ENCODE data around the gene OR13C8. TPM values are rescaled to one million over a fixed set of nuclear protein-coding genes. Genes with fewer than 3 reads are reported as not detected.

Gene OR13C8
- total and polyA plus RNA-seq, 2 of the 8 experiments (the other 6 are each of a cell fraction or from before 2014, with no cell fraction given) = not detected

DNA sequence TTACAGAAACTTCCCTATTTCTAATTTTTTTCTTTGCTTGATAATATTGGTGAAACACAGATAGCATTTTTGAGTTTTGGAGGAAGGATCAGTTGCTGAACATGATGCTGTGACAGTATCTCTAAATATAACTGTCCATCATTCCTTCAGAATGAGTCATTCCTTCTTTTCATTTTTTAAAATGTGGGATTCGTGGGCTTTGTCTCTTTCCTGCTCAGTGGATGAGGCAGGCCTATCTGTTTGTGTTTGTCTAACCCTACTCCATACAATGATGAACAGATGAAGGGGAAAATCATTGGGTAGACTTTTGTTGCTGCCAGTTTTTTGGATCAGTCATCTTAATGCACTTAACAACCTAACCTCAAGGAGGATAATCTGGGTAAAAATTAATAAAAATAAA, 15.7 kb upstream of the OR13C8 start:
- Histone ChIP-seq H2AK5ac (ENCODE audit: low read depth, low read length) (no peak overlapping the region), H2AFZ (ENCODE audit: low read length) (no peak overlapping the region), H3K4me3 (ENCODE audit: extremely low read depth in 1 of 4, insufficient read depth in 2 of 4, low read depth in 3 of 4, low read length in 4 of 4) (no peak overlapping the region), H2BK5ac (ENCODE audit: low read depth, low read length) (no peak overlapping the region), H3K79me1 (ENCODE audit: low read depth, low read length) (no peaks in the 10 kb centered on the region), H2BK120ac (replicated peaks; ENCODE audit: low read depth, low read length) (no peak overlapping the region), H3K36me3 (ENCODE audit: control insufficient read depth in 2 of 4, insufficient read depth in 4 of 4, low read length in 3 of 4) (no peaks in the 10 kb centered on the region), H4K91ac (replicated peaks; ENCODE audit: insufficient read length, low read length) (no peak overlapping the region), H3K4me1 (replicated peaks in 1 of 4; ENCODE audit: control insufficient read depth in 3 of 4, insufficient read depth in 4 of 4, low read length in 3 of 4) (no peaks in the 10 kb centered on the region), H4K20me1 (replicated peaks in 1 of 2; ENCODE audit: control insufficient read depth in 1 of 2, insufficient read depth in 2 of 2, low read length in 2 of 2) (no peaks in the 10 kb centered on the region), H3K4me2 (ENCODE audit: insufficient read depth in 1 of 2, low read depth in 2 of 2, low read length in 2 of 2) (no peak overlapping the region), H4K8ac (ENCODE audit: extremely low read depth, insufficient read depth, low read length) (no peak overlapping the region), H3K56ac (replicated peaks; ENCODE audit: insufficient read length, low read depth, low read length) (no peak overlapping the region), H3K27ac (ENCODE audit: low read depth, low read length) (no peak overlapping the region), H3K14ac (ENCODE audit: insufficient read length) (no peak overlapping the region), H3K4ac (replicated peaks; ENCODE audit: insufficient read length, low read depth, low read length) (no peak overlapping the region), H3K9me3 (ENCODE audit: insufficient read depth in 2 of 2, low read depth in 1 of 2, low read length in 1 of 2) (no peaks in the 10 kb centered on the region), H3K9ac (replicated peaks in 1 of 4; ENCODE audit: extremely low read depth in 1 of 4, low read depth in 3 of 4, low read length in 3 of 4) (no peak overlapping the region), H3K18ac (ENCODE audit: extremely low read depth, low read length) (no peak overlapping the region), H3K27me3 (replicated peaks in 1 of 4; ENCODE audit: control insufficient read depth in 3 of 4, extremely low read depth in 1 of 4, insufficient read depth in 3 of 4, low read length in 3 of 4) (no peaks in the 10 kb centered on the region), H3K23me2 (ENCODE audit: low read depth, low read length) (no peaks in the 10 kb centered on the region), H3K23ac (ENCODE audit: insufficient read length) (no peak overlapping the region), H2BK20ac (ENCODE audit: low read length) (no peak overlapping the region), H4K5ac (ENCODE audit: insufficient read length, low read depth, low read length) (no peak overlapping the region), H2BK12ac (ENCODE audit: low read depth, low read length) (no peak overlapping the region), H3K79me2 (ENCODE audit: control insufficient read depth in 1 of 2, insufficient read depth in 2 of 2, low read length in 2 of 2) (no peaks in the 10 kb centered on the region), H2BK15ac (ENCODE audit: low read length) (no peak overlapping the region)
- FAIRE-seq (no peak), DNase-seq (ENCODE audit: low read depth in 1 of 2, low spot score in 2 of 2) (no peak)
- CTCF ChIA-PET (ENCODE audit: partially characterized antibody) = no interaction called here
- WGBS, 2 experiments (ENCODE audit: extremely low coverage in 1 of 2, insufficient coverage in 1 of 2, insufficient read length in 1 of 2, insufficient replicate concordance in 2 of 2, low coverage in 1 of 2, low lambda C conversion rate in 2 of 2, missing lambda C conversion rate in 1 of 2) = 87% methylated on average over 1 of the region's 1 CpG; no CpG with 5 or more reads in 1 of the 2 experiments
- POLR2A ChIA-PET (ENCODE audit: partially characterized antibody) = no interaction called here
- TF ChIP-seq EGR1 (IDR thresholded peaks at IDR 0.05; ENCODE audit: borderline replicate concordance, low read depth, low read length) = no peak
- no peak for TF ChIP-seq RAD21 (IDR thresholded peaks at IDR 0.05 in 1 of 2, conservative IDR thresholded peaks at IDR 0.05 in 1 of 2; ENCODE audit: low read depth in 2 of 2, low read length in 2 of 2)
- no peak for TF ChIP-seq CREB1 (IDR thresholded peaks at IDR 0.05)
- TF ChIP-seq, protein P1, sequence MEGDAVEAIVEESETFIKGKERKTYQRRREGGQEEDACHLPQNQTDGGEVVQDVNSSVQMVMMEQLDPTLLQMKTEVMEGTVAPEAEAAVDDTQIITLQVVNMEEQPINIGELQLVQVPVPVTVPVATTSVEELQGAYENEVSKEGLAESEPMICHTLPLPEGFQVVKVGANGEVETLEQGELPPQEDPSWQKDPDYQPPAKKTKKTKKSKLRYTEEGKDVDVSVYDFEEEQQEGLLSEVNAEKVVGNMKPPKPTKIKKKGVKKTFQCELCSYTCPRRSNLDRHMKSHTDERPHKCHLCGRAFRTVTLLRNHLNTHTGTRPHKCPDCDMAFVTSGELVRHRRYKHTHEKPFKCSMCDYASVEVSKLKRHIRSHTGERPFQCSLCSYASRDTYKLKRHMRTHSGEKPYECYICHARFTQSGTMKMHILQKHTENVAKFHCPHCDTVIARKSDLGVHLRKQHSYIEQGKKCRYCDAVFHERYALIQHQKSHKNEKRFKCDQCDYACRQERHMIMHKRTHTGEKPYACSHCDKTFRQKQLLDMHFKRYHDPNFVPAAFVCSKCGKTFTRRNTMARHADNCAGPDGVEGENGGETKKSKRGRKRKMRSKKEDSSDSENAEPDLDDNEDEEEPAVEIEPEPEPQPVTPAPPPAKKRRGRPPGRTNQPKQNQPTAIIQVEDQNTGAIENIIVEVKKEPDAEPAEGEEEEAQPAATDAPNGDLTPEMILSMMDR (IDR thresholded peaks at IDR 0.05; ENCODE audit: control extremely low read depth in 1 of 3, insufficient read depth in 1 of 3, low read depth in 1 of 3, low read length in 3 of 3) = no peak
- no peak for TF ChIP-seq CEBPB (IDR thresholded peaks at IDR 0.05; ENCODE audit: low read depth, low read length)
- no peak for TF ChIP-seq KDM1A (IDR thresholded peaks at IDR 0.05; ENCODE audit: borderline replicate concordance, low read length)
- TF ChIP-seq EZH2 (IDR thresholded peaks at IDR 0.05; ENCODE audit: low read depth, low read length, severe bottlenecking) = no peak
- no peak for TF ChIP-seq KDM5A (IDR thresholded peaks at IDR 0.05; ENCODE audit: low read length)
- no peak for TF ChIP-seq BACH1 (IDR thresholded peaks at IDR 0.05; ENCODE audit: low read length)
- TF ChIP-seq RXRA (IDR thresholded peaks at IDR 0.05; ENCODE audit: insufficient read depth, low read depth, low read length) = no peak
- no peak for TF ChIP-seq EP300 (IDR thresholded peaks at IDR 0.05; ENCODE audit: borderline replicate concordance in 1 of 2, low read depth in 2 of 2, low read length in 2 of 2)
- TF ChIP-seq ASH2L (IDR thresholded peaks at IDR 0.05; ENCODE audit: low read length) = no peak
- no peak for TF ChIP-seq SP1 (IDR thresholded peaks at IDR 0.05; ENCODE audit: low read depth, low read length)
